ENCODE results near the gene AFAP1.
"Not testable (repeated sequence)": the region's sequence is repeated elsewhere in the genome, so short reads cannot be mapped to it uniquely, and the experiment has no call there.

AFAP1 gene

GRCh38 chr4:7922466-7922865 is 17.2 kb downstream of the AFAP1 start:
- in situ Hi-C loops (cut with MboI; ENCODE audit: low sequenced_read_pairs), result no loop called here

- in situ Hi-C loops (cut with MboI; ENCODE audit: low sequenced_read_pairs), result no loop called here
Measured at GRCh38 chr4:7918981-7919380, 20.7 kb downstream of the AFAP1 start.

GRCh38 chr4:7918187-7918586 is 21.5 kb downstream of the AFAP1 start:
- in situ Hi-C loops (cut with MboI; ENCODE audit: low sequenced_read_pairs), result not testable (repeated sequence)

GRCh38 chr4:7917669-7918068 is 22.0 kb downstream of the AFAP1 start:
- in situ Hi-C loops (cut with MboI; ENCODE audit: low sequenced_read_pairs), result no loop called here

- in situ Hi-C loops (cut with MboI; ENCODE audit: low sequenced_read_pairs), result no loop called here
Measured at GRCh38 chr4:7915875-7916242, 23.8 kb downstream of the AFAP1 start.

GRCh38 chr4:7912826-7913225 is 26.8 kb downstream of the AFAP1 start:
- in situ Hi-C loops (cut with MboI; ENCODE audit: low sequenced_read_pairs), result no loop called here

GRCh38 chr4:7910952-7911578 is 28.6 kb downstream of the AFAP1 start:
- in situ Hi-C loops (cut with MboI; ENCODE audit: low sequenced_read_pairs), result no loop called here

- in situ Hi-C loops (cut with MboI; ENCODE audit: low sequenced_read_pairs), result no loop called here
Measured at GRCh38 chr4:7910263-7910896, 29.3 kb downstream of the AFAP1 start.

- in situ Hi-C loops (cut with MboI; ENCODE audit: low sequenced_read_pairs), result no loop called here
Measured at GRCh38 chr4:7909463-7910262, 30.0 kb downstream of the AFAP1 start.

GRCh38 chr4:7908668-7909067 is 31.0 kb downstream of the AFAP1 start:
- in situ Hi-C loops (cut with MboI; ENCODE audit: low sequenced_read_pairs), result no loop called here

GRCh38 chr4:7907142-7907541 is 32.5 kb downstream of the AFAP1 start:
- in situ Hi-C loops (cut with MboI; ENCODE audit: low sequenced_read_pairs), result no loop called here

GRCh38 chr4:7906171-7906701 is 33.4 kb downstream of the AFAP1 start:
- in situ Hi-C loops (cut with MboI; ENCODE audit: low sequenced_read_pairs), result no loop called here

GRCh38 chr4:7904952-7905915 is 34.4 kb downstream of the AFAP1 start:
- in situ Hi-C loops (cut with MboI; ENCODE audit: low sequenced_read_pairs), result no loop called here

- in situ Hi-C loops (cut with MboI; ENCODE audit: low sequenced_read_pairs), result no loop called here
Measured at GRCh38 chr4:7903791-7904516, 35.7 kb downstream of the AFAP1 start.

GRCh38 chr4:7902826-7903225 is 36.8 kb downstream of the AFAP1 start:
- in situ Hi-C loops (cut with MboI; ENCODE audit: low sequenced_read_pairs), result no loop called here

GRCh38 chr4:7902101-7902553 is 37.5 kb downstream of the AFAP1 start:
- in situ Hi-C loops (cut with MboI; ENCODE audit: low sequenced_read_pairs), result no loop called here

- in situ Hi-C loops (cut with MboI; ENCODE audit: low sequenced_read_pairs), result no loop called here
Measured at GRCh38 chr4:7901311-7901885, 38.3 kb downstream of the AFAP1 start.

- in situ Hi-C loops (cut with MboI; ENCODE audit: low sequenced_read_pairs), result no loop called here
Measured at GRCh38 chr4:7900334-7900909, 39.2 kb downstream of the AFAP1 start.

GRCh38 chr4:7899184-7899869 is 40.3 kb downstream of the AFAP1 start:
- in situ Hi-C loops (cut with MboI; ENCODE audit: low sequenced_read_pairs), result no loop called here
